ENCODE results near the gene HEATR1.

The HEATR1 gene

DNA sequence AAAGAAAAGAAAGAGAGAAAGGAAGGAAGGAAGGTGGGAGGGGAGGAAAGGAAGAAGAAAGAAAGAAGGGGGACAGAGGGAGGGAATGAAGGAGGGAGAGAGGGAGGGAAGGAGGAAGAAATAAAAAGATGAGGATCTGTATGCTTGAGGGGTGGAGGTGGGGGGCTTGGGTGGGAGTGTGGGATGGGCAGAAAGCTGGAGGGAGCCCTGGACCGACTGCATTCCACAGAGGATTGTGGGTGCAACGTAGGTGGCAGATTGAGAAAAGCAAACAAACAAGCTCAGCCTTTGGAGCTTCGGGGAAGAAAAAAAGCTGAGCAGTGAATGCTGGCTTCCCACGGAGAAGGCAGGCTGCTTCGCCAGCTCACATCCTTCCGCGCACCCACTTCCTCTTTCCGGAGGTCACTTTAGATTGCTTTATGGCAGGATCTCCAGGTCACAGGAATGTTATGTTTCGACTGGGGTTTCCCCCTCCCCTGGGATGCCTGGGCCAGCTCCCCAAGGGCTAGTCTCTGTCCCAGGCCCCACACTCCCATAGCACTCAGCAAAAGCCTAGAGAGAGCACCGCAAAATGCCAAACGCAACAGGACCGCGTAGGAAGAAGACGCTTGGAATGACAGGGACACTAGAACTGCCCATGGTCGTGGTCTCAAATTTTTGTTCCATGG is 101.2 kb downstream of the HEATR1 start (continued):
- TF ChIP-seq ZNF335 (tag by site-specific recombination; conservative IDR thresholded peaks at IDR 0.05) (no peak), ZIC2 (tag by site-specific recombination; IDR thresholded peaks at IDR 0.05) (peak; percentile 33; the same call in 1 of the 2 replicates)
- TF ChIP-seq, protein P1, sequence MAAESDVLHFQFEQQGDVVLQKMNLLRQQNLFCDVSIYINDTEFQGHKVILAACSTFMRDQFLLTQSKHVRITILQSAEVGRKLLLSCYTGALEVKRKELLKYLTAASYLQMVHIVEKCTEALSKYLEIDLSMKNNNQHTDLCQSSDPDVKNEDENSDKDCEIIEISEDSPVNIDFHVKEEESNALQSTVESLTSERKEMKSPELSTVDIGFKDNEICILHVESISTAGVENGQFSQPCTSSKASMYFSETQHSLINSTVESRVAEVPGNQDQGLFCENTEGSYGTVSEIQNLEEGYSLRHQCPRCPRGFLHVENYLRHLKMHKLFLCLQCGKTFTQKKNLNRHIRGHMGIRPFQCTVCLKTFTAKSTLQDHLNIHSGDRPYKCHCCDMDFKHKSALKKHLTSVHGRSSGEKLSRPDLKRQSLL (tag by site-specific recombination; IDR thresholded peaks at IDR 0.05) = no peak

DNA sequence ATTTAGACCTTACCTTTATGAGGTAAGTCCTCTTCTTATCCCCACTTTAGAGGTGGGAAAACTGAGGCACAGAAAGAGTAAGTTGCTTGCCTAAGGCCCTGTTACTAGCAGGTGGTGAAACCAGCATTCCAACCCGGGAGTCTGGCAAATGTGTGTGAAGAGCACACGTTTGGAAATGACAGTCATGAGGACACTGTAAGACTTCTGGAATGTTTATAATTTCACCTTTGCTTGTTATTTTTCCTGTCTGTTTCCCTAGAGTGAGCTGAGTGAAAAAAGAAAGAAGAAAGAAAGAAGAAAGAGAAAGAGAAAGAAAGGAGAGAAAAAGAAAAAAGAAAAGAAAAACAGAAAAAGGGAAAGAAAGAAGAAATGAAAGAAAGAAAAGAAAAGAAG is 101.7 kb downstream of the HEATR1 start:
- CTCF ChIA-PET = interaction anchor here (1.4 kb wide), 1 partner anchor 398 kb away, joined by 6 read pairs; no protein-coding TSS in a partner anchor
- POLR2A ChIA-PET = interaction anchor here (1.0 to 1.2 kb wide), 3 partner anchors 15 to 292 kb away, joined by 3 to 9 read pairs (median 4); partner anchors contain the start of gene MTR
- no peaks in the 10 kb centered on the region for H3K36me3 ChIP-seq (ENCODE audit: control insufficient read depth in 2 of 2, insufficient read depth in 1 of 2, low read length in 2 of 2)
- H3K27ac ChIP-seq (ENCODE audit: extremely low read depth, low read depth, low read length) = no peak overlapping the region
- H3K4me3 ChIP-seq (ENCODE audit: low read depth, low read length) = no peak overlapping the region
- no peaks in the 10 kb centered on the region for H3K9me3 ChIP-seq (ENCODE audit: control insufficient read depth, insufficient read depth, low read depth, low read length)
- H3K4me1 ChIP-seq (ENCODE audit: control insufficient read depth, insufficient read depth, low read length) = peaks cover 14% of the 10 kb centered on the region
- 0 out of 2 replicates have a peak, but pooled peaks have one; percentile 28 for TF ChIP-seq ZNF664 (tag by site-specific recombination; IDR thresholded peaks at IDR 0.05)
- TF ChIP-seq ZSCAN30 (tag by site-specific recombination; IDR thresholded peaks at IDR 0.05) = no peak
- no peak for TF ChIP-seq ZNF266 (tag by site-specific recombination; IDR thresholded peaks at IDR 0.05; ENCODE audit: low read depth)
- peak; percentile 98 for TF ChIP-seq PRDM1 (tag by site-specific recombination; IDR thresholded peaks at IDR 0.05)
- no peak for TF ChIP-seq REPIN1 (tag by site-specific recombination; IDR thresholded peaks at IDR 0.05; ENCODE audit: low read depth)
- TF ChIP-seq, protein P2, sequence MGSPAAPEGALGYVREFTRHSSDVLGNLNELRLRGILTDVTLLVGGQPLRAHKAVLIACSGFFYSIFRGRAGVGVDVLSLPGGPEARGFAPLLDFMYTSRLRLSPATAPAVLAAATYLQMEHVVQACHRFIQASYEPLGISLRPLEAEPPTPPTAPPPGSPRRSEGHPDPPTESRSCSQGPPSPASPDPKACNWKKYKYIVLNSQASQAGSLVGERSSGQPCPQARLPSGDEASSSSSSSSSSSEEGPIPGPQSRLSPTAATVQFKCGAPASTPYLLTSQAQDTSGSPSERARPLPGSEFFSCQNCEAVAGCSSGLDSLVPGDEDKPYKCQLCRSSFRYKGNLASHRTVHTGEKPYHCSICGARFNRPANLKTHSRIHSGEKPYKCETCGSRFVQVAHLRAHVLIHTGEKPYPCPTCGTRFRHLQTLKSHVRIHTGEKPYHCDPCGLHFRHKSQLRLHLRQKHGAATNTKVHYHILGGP (tag by site-specific recombination; IDR thresholded peaks at IDR 0.05) = 0 out of 2 replicates have a peak, but pooled peaks have one; percentile 35
- TF ChIP-seq ZFP3 (tag by site-specific recombination; IDR thresholded peaks at IDR 0.05; ENCODE audit: low read depth) = no peak
- TF ChIP-seq ZSCAN16 (tag by site-specific recombination; IDR thresholded peaks at IDR 0.05) = no peak
- TF ChIP-seq PRDM2 (tag by site-specific recombination; IDR thresholded peaks at IDR 0.05; ENCODE audit: borderline replicate concordance) = no peak
- TF ChIP-seq ZNF629 (tag by site-specific recombination; IDR thresholded peaks at IDR 0.05) = no peak
- no peak for TF ChIP-seq ZNF239 (tag by site-specific recombination; IDR thresholded peaks at IDR 0.05)
- TF ChIP-seq ZNF544 (tag by site-specific recombination; IDR thresholded peaks at IDR 0.05) = no peak
- no peak for TF ChIP-seq ZNF184 (tag by site-specific recombination; IDR thresholded peaks at IDR 0.05)
- no peak for TF ChIP-seq ZNF654 (tag by site-specific recombination; IDR thresholded peaks at IDR 0.05; ENCODE audit: low read depth)
- TF ChIP-seq ZNF214 (tag by site-specific recombination; IDR thresholded peaks at IDR 0.05; ENCODE audit: borderline replicate concordance) = no peak
- no peak for TF ChIP-seq ZNF645 (tag by site-specific recombination; IDR thresholded peaks at IDR 0.05)
- no peak for TF ChIP-seq ZBTB11 (tag by site-specific recombination; conservative IDR thresholded peaks at IDR 0.05; ENCODE audit: low read depth)
- TF ChIP-seq ZNF776 (tag by site-specific recombination; IDR thresholded peaks at IDR 0.05; ENCODE audit: borderline replicate concordance) = no peak
- TF ChIP-seq GLI4 (tag by site-specific recombination; IDR thresholded peaks at IDR 0.05) = no peak
- TF ChIP-seq ZNF202 (tag by site-specific recombination; IDR thresholded peaks at IDR 0.05; ENCODE audit: borderline replicate concordance) = no peak

Measured in HEK293 (cell line).